GM12878 (cell line): Measurements from ENCODE around the gene DOCK9.

Source experiments
- CTCF ChIP-seq, 3 experiments: IDR thresholded peaks in 2 of 3; conservative IDR thresholded peaks in 1 of 3; 2 replicates each; pipeline ENCODE4 v1.5.1; 2011; ENCODE audit warnings: low read depth in 3 of 3, low read length in 3 of 3, mild to moderate bottlenecking in 3 of 3, control low read depth in 2 of 3, moderate library complexity in 2 of 3, inconsistent platforms in 1 of 3, mixed read lengths in 1 of 3; ENCODE audit not compliant: control insufficient read depth in 2 of 3, insufficient read depth in 1 of 3; ENCODE audit errors: extremely low read depth in 1 of 3
- HDAC2 ChIP-seq: fragments of 200-600 bp; sonication (generic); IDR thresholded peaks from 2 replicates; pipeline ENCODE4 v1.6.1; 2017
- SRF ChIP-seq, 2 experiments: IDR thresholded peaks; 2 replicates each; pipeline ENCODE4 v1.6.1; 2011; ENCODE audit warnings: low read depth in 2 of 2, low read length in 2 of 2, mild to moderate bottlenecking in 1 of 2, moderate library complexity in 1 of 2
- TAF1 ChIP-seq: IDR thresholded peaks from 2 replicates; pipeline ENCODE4 v1.6.1; 2011; ENCODE audit warnings: mild to moderate bottlenecking, low read depth, low read length, borderline replicate concordance
- ZNF24 ChIP-seq: fragments of 450-650 bp; IDR thresholded peaks from 2 replicates; pipeline ENCODE4 v1.6.1; 2017; ENCODE audit warnings: antibody characterized with exemption, mild to moderate bottlenecking
- TF ChIP-seq, protein P1 (sequence below): fragments of 450-650 bp; formaldehyde crosslinking; IDR thresholded peaks from 2 replicates; pipeline ENCODE4 v1.4.0; 2022; ENCODE audit warnings: mild to moderate bottlenecking, moderate library complexity
- TF ChIP-seq, protein P2 (sequence below): IDR thresholded peaks from 2 replicates; pipeline ENCODE4 v1.6.1; 2011; ENCODE audit warnings: borderline replicate concordance, low read depth, mild to moderate bottlenecking, moderate library complexity, mixed read lengths, low read length; ENCODE audit not compliant: insufficient read depth; ENCODE audit errors: extremely low read length

GRCh38 chr13:98809345-98809777 is 168.5 kb downstream of the DOCK9 start:
- TF ChIP-seq CTCF (IDR thresholded peaks at IDR 0.05 in 2 of 3, conservative IDR thresholded peaks at IDR 0.05 in 1 of 3; ENCODE audit: control insufficient read depth in 2 of 3, extremely low read depth in 1 of 3, insufficient read depth in 1 of 3, low read depth in 3 of 3, low read length in 3 of 3): no peak
- TF ChIP-seq, protein P1, sequence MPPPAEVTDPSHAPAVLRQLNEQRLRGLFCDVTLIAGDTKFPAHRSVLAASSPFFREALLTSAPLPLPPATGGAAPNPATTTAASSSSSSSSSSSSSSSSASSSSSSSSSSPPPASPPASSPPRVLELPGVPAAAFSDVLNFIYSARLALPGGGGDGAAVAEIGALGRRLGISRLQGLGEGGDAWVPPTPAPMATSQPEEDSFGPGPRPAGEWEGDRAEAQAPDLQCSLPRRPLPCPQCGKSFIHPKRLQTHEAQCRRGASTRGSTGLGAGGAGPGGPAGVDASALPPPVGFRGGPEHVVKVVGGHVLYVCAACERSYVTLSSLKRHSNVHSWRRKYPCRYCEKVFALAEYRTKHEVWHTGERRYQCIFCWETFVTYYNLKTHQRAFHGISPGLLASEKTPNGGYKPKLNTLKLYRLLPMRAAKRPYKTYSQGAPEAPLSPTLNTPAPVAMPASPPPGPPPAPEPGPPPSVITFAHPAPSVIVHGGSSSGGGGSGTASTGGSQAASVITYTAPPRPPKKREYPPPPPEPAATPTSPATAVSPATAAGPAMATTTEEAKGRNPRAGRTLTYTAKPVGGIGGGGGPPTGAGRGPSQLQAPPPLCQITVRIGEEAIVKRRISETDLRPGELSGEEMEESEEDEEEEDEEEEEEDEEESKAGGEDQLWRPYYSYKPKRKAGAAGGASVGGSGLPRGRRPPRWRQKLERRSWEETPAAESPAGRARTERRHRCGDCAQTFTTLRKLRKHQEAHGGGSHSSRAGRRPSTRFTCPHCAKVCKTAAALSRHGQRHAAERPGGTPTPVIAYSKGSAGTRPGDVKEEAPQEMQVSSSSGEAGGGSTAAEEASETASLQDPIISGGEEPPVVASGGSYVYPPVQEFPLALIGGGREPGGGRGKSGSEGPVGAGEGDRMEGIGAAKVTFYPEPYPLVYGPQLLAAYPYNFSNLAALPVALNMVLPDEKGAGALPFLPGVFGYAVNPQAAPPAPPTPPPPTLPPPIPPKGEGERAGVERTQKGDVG: no peak
- TF ChIP-seq SRF (IDR thresholded peaks at IDR 0.05; ENCODE audit: low read depth in 2 of 2, low read length in 2 of 2): no peak
- TF ChIP-seq HDAC2: no peak
- TF ChIP-seq, protein P2, sequence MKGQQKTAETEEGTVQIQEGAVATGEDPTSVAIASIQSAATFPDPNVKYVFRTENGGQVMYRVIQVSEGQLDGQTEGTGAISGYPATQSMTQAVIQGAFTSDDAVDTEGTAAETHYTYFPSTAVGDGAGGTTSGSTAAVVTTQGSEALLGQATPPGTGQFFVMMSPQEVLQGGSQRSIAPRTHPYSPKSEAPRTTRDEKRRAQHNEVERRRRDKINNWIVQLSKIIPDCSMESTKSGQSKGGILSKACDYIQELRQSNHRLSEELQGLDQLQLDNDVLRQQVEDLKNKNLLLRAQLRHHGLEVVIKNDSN: no peak
- no peak for TF ChIP-seq TAF1
- no peak for TF ChIP-seq ZNF24
